HEK293 (cell line): ENCODE results near the gene RBPJL.

ENCODE experiments used
- BCL11B ChIP-seq: fragments of 450-650 bp; formaldehyde crosslinking; IDR thresholded peaks from 2 replicates; pipeline ENCODE4 v1.5.1; 2016; ENCODE audit warnings: low read depth, missing biosample characterization, missing genetic modification characterization
- BCL6B ChIP-seq: fragments of 450-650 bp; formaldehyde crosslinking; IDR thresholded peaks from 2 replicates; pipeline ENCODE4 v1.5.1; 2017; ENCODE audit warnings: missing biosample characterization, missing genetic modification characterization
- MEIS1 ChIP-seq: sonication (generic); formaldehyde crosslinking; IDR thresholded peaks from 2 replicates; pipeline ENCODE4 v1.8.1; 2022; ENCODE audit warnings: missing genetic modification reagents, mild to moderate bottlenecking, borderline replicate concordance
- OVOL3 ChIP-seq: fragments of 450-650 bp; formaldehyde crosslinking; IDR thresholded peaks from 2 replicates; pipeline ENCODE4 v1.5.1; 2016; ENCODE audit warnings: missing biosample characterization, missing genetic modification characterization
- PATZ1 ChIP-seq: fragments of 450-650 bp; formaldehyde crosslinking; IDR thresholded peaks from 2 replicates; pipeline ENCODE4 v1.5.1; 2016; ENCODE audit warnings: missing biosample characterization, missing genetic modification characterization
- PRDM6 ChIP-seq: fragments of 450-650 bp; formaldehyde crosslinking; IDR thresholded peaks from 2 replicates; pipeline ENCODE4 v1.5.1; 2017; ENCODE audit warnings: missing biosample characterization, missing genetic modification characterization
- SCRT1 ChIP-seq: fragments of 450-650 bp; formaldehyde crosslinking; IDR thresholded peaks from 2 replicates; pipeline ENCODE4 v1.5.1; 2016; ENCODE audit warnings: missing biosample characterization, missing genetic modification characterization, borderline replicate concordance
- SETDB1 ChIP-seq: IDR thresholded peaks from one replicate; pipeline ENCODE4 v1.6.1; 2017; ENCODE audit warnings: mild to moderate bottlenecking, low read length, moderate library complexity, mixed read lengths; ENCODE audit not compliant: insufficient read length
- SP3 ChIP-seq: fragments of 450-650 bp; formaldehyde crosslinking; IDR thresholded peaks from 2 replicates; pipeline ENCODE4 v1.5.1; 2016; ENCODE audit warnings: missing biosample characterization, missing genetic modification characterization
- YY2 ChIP-seq: fragments of 450-650 bp; formaldehyde crosslinking; IDR thresholded peaks from 2 replicates; pipeline ENCODE4 v1.5.1; 2016; ENCODE audit warnings: missing biosample characterization, missing genetic modification characterization
- ZBTB17 ChIP-seq: fragments of 450-650 bp; formaldehyde crosslinking; IDR thresholded peaks from 2 replicates; pipeline ENCODE4 v1.5.1; 2016; ENCODE audit warnings: missing biosample characterization, missing genetic modification characterization
- ZBTB7A ChIP-seq: fragments of 450-650 bp; formaldehyde crosslinking; IDR thresholded peaks from 2 replicates; pipeline ENCODE4 v1.5.1; 2016; ENCODE audit warnings: low read depth, missing biosample characterization, missing genetic modification characterization
- ZFP3 ChIP-seq: fragments of 450-650 bp; formaldehyde crosslinking; IDR thresholded peaks from 2 replicates; pipeline ENCODE4 v1.5.1; 2016; ENCODE audit warnings: low read depth, missing biosample characterization, missing genetic modification characterization
- ZNF16 ChIP-seq: fragments of 450-650 bp; formaldehyde crosslinking; IDR thresholded peaks from 2 replicates; pipeline ENCODE4 v1.5.1; 2016; ENCODE audit warnings: low read depth, missing biosample characterization, missing genetic modification characterization
- ZNF248 ChIP-seq: fragments of 450-650 bp; formaldehyde crosslinking; IDR thresholded peaks from 2 replicates; pipeline ENCODE4 v1.5.1; 2017; ENCODE audit warnings: missing biosample characterization, missing genetic modification characterization
- ZNF335 ChIP-seq: fragments of 450-650 bp; formaldehyde crosslinking; conservative IDR thresholded peaks from 2 replicates; pipeline ENCODE4 v1.5.1; 2016; ENCODE audit warnings: missing biosample characterization, missing genetic modification characterization
- ZNF350 ChIP-seq: fragments of 450-650 bp; formaldehyde crosslinking; IDR thresholded peaks from 2 replicates; pipeline ENCODE4 v1.5.0; 2017; ENCODE audit warnings: missing biosample characterization, mild to moderate bottlenecking, missing genetic modification characterization
- ZNF398 ChIP-seq: fragments of 450-650 bp; formaldehyde crosslinking; IDR thresholded peaks from 2 replicates; pipeline ENCODE4 v1.5.1; 2017; ENCODE audit warnings: missing biosample characterization, missing genetic modification characterization
- ZNF416 ChIP-seq: fragments of 450-650 bp; formaldehyde crosslinking; IDR thresholded peaks from 2 replicates; pipeline ENCODE4 v1.5.1; 2016; ENCODE audit warnings: missing biosample characterization, missing genetic modification characterization
- ZNF518A ChIP-seq: fragments of 450-650 bp; formaldehyde crosslinking; conservative IDR thresholded peaks from 2 replicates; pipeline ENCODE4 v1.5.1; 2016; ENCODE audit warnings: low read depth, missing biosample characterization, missing genetic modification characterization
- ZNF558 ChIP-seq: fragments of 450-650 bp; formaldehyde crosslinking; IDR thresholded peaks from 2 replicates; pipeline ENCODE4 v1.5.1; 2016; ENCODE audit warnings: missing biosample characterization, missing genetic modification characterization
- ZNF600 ChIP-seq: fragments of 450-650 bp; formaldehyde crosslinking; IDR thresholded peaks from 2 replicates; pipeline ENCODE4 v1.5.1; 2016; ENCODE audit warnings: missing biosample characterization, missing genetic modification characterization
- ZNF677 ChIP-seq: fragments of 450-650 bp; IDR thresholded peaks from 2 replicates; pipeline ENCODE4 v1.5.0; 2018; ENCODE audit warnings: missing biosample characterization, mild to moderate bottlenecking, missing genetic modification characterization, moderate library complexity
- ZNF701 ChIP-seq: fragments of 450-650 bp; formaldehyde crosslinking; IDR thresholded peaks from 2 replicates; pipeline ENCODE4 v1.5.1; 2016; ENCODE audit warnings: missing biosample characterization, missing genetic modification characterization
- ZNF768 ChIP-seq: fragments of 450-650 bp; formaldehyde crosslinking; IDR thresholded peaks from 2 replicates; pipeline ENCODE4 v1.5.1; 2018; ENCODE audit warnings: missing biosample characterization, mild to moderate bottlenecking, missing genetic modification characterization
- TF ChIP-seq, protein P1 (sequence below): fragments of 450-650 bp; formaldehyde crosslinking; IDR thresholded peaks from 2 replicates; pipeline ENCODE4 v1.5.1; 2016; ENCODE audit warnings: missing biosample characterization, missing genetic modification characterization

Gene RBPJL

GRCh38 chr20:45341939-45342854 is 35.6 kb downstream of the RBPJL start (continued):
- TF ChIP-seq PRDM6 (tag by site-specific recombination) (no peak), ZNF768 (tag by site-specific recombination) (no peak), ZNF600 (tag by site-specific recombination) (peak; percentile 95), ZBTB17 (tag by site-specific recombination) (peak; percentile 88), MEIS1 (no peak), ZNF701 (no peak), SP3 (tag by site-specific recombination) (no peak), BCL11B (no peak), ZNF558 (tag by site-specific recombination) (no peak), YY2 (tag by site-specific recombination) (no peak), ZNF16 (tag by site-specific recombination) (no peak), BCL6B (tag by site-specific recombination) (no peak), ZFP3 (tag by site-specific recombination) (no peak), ZNF518A (tag by site-specific recombination) (no peak), ZNF416 (tag by site-specific recombination) (no peak), ZNF248 (no peak), ZNF398 (tag by site-specific recombination) (peak; percentile 74), ZNF677 (tag by site-specific recombination) (no peak), OVOL3 (tag by site-specific recombination) (no peak), SETDB1 (no peak), ZNF350 (tag by site-specific recombination) (no peak), PATZ1 (tag by site-specific recombination) (peak; percentile 67; the same call in 1 of the 2 replicates), ZBTB7A (tag by site-specific recombination) (no peak), SCRT1 (no peak), ZNF335 (tag by site-specific recombination) (no peak)
- TF ChIP-seq, protein P1, sequence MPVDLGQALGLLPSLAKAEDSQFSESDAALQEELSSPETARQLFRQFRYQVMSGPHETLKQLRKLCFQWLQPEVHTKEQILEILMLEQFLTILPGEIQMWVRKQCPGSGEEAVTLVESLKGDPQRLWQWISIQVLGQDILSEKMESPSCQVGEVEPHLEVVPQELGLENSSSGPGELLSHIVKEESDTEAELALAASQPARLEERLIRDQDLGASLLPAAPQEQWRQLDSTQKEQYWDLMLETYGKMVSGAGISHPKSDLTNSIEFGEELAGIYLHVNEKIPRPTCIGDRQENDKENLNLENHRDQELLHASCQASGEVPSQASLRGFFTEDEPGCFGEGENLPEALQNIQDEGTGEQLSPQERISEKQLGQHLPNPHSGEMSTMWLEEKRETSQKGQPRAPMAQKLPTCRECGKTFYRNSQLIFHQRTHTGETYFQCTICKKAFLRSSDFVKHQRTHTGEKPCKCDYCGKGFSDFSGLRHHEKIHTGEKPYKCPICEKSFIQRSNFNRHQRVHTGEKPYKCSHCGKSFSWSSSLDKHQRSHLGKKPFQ (tag by site-specific recombination): no peak
